RCC 7860 (cell line): Measurements from ENCODE around the gene PDZK1IP1.
A peak's percentile ranks its signal among the peaks of the same experiment; 100 is the strongest.

Experiments used
- DNase-seq: peaks from one replicate; pipeline ENCODE4 v3.0.0-alpha.2; 2015; ENCODE audit warnings: low spot score
- FAIRE-seq: peaks from 2 replicates; lab custom pipeline; 2012; peaks lifted over from hg19 to GRCh38; lab: Jason Lieb, UNC

PDZK1IP1 gene, protein sequence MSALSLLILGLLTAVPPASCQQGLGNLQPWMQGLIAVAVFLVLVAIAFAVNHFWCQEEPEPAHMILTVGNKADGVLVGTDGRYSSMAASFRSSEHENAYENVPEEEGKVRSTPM

GRCh38 chr1:47189844-47190508, at the start of gene PDZK1IP1:
Gene PDZK1IP1 (minus strand): TSS chr1:47190036. CDS start chr1:47189932, 104 bp downstream.
- DNase-seq (peak; percentile 98), FAIRE-seq (peak; percentile 95)

GRCh38 chr1:47238935-47239592, 49.2 kb upstream of the PDZK1IP1 start:
- no peak for FAIRE-seq
- no peak for DNase-seq

DNA sequence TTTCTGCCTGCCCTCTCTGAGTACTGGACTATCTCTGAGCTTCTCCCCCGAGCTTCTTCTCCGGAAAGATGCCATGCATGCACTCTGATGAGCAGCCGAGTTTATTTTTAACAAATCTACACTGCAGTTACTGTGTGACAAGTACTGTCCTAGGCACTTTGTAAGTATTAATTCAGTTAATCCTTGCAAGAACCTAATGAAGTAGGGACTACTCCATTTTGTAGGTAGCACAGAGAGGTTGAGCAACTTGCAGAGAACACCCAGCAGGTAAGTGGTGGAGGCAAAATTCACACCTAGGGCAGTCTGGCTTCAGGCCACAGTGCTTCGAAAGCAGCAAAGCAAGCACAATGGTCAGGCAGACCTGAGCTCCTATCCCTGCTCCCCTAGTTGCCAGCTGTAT, 46.0 kb upstream of the PDZK1IP1 start:
- no peak for DNase-seq
- FAIRE-seq, result no peak

GRCh38 chr1:47235241-47235681, 45.4 kb upstream of the PDZK1IP1 start:
- FAIRE-seq (no peak), DNase-seq (no peak)

- no peak for DNase-seq
- FAIRE-seq, result no peak
Observed at GRCh38 chr1:47233186-47233585, 43.4 kb upstream of the PDZK1IP1 start.

- FAIRE-seq, result no peak
Observed at GRCh38 chr1:47232187-47232874, 42.5 kb upstream of the PDZK1IP1 start, which contains the start of gene TAL1. Gene TAL1 (minus strand): TSS chr1:47232225. CDS start chr1:47225888, 6,337 bp downstream.

GRCh38 chr1:47231301-47232186, 41.7 kb upstream of the PDZK1IP1 start:
- FAIRE-seq, result no peak
- no peak for DNase-seq

More at GRCh38 chr1:47232187-47232874, 42.5 kb upstream of the PDZK1IP1 start, which contains the start of gene TAL1:
- no peak for DNase-seq

DNA sequence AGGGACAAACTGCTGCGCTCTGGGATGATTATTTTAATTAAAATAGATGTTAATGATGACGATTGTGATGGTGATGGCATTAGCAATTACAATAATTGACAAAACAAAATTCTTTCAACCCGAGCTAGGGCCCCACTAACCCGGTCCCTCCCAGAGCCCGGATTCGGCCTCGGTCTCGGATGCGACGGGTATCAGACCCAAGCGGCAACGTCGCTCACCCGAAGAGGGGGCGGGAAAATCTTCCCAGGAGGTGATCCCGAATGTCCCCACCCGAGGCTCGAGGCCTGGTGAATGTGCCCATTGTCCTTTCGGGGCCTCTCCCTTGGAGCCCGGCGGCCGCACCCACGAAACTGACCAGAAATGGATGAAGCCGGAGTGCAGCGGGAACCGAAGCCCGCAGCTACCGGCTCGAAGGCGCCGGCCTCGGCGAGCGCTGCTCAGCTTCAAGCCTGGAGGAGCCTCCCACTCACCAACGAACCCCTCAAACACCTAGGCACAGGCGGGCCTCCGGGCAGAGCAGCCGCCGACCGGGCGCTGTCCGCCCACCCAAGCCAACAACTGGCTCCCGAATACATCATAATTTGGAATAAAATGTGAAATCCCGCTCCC, 41.0 kb upstream of the PDZK1IP1 start:
- FAIRE-seq, result no peak
- no peak for DNase-seq

DNA sequence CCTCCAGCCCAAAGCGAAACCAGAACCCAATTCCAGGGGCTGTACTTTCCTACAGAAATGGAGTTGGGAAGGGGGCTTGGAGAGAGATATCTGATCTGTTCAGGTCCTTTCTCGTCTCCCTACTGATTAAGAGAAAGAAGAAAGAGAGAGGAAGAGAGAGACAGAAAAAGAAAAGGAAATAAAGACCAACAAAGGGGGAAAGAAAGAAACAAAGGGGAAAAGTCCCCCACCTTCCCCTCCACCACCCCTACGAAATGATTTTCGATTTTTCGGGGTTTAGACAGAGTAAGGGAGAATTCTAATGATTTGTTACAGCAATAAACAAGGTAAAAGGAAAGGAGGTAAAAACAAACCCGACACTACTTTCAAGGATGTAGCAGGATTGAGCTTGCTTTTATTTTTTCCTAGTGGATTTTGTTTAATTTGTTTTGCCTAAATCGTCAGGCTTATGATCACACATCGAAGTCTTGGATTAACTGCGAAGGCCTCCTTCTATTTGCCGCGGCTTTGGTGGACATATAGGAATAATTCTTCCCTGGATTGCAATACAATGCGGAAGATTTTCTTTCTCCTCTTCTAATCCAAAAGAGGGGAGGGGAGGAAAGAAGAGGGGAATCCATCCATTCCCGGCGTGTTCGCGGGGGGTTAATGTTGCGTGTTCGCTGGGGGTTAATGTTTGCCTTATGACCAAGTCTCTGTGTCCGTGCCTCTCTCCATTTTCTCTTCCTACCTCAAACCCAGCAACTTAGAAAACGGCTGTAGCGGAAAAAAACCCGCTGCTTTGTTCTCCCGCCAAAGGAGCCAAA, 40.3 kb upstream of the PDZK1IP1 start:
- FAIRE-seq, result no peak
- DNase-seq, result no peak

DNA sequence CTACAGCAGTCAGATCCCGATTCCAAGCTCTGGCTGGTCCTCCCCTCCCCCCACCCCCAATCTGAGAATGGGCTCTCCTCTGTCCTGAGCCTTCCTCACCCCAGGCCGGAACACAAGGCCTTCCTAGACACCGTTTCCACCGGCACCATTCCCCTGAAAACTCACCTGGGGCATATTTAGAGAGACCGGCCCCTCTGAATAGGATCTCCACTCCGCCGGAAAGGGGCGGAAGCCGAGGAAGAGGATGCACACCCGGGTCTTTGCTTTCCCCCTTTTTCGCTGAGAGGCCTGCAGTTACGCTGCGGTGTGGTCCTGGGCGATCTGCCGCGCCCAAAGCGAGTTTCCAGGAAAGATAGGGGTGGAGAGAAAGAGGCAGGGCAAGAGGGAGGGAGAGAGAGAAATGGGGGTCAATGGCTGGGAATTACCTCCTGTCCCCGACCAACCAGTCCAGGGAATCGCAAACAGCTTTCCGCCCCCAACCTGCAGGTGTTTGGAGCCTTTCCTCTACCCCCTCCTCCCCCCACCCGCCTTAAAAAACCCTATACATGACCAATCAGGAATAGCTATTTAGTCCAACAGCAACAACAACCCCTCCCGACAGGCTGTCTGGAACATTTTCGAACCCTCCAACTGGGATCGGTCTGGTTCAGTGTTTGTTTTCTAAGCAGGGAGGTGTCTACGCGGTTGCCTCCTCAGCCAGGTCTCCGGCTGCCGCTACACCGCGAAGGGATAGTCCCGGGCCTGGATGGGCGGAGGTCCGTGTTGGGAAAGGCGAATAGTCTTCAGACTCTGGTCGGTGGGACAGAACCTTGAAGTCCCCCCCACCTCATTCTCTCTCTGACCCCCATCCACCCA, 39.4 kb upstream of the PDZK1IP1 start:
- FAIRE-seq (no peak), DNase-seq (no peak)

DNA sequence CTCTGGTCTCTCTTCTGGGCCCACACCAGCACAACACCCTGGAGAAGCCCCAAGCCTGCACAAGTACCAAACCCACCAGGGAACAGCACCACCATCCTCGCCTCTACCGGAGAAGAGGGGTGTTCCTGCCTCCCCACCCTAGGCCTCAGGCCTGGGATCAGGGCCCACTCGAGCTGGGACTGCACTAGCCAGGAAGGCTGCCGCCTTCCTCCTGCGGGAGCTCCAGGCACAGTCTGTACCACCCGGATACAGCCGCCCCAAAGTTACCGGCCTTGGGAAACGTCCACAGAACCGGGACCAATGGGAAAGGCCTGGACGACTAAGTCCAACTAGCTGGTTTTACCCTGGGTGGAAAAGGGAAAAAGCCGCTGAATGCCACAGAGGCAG, 38.8 kb upstream of the PDZK1IP1 start:
- DNase-seq (no peak), FAIRE-seq (no peak)

DNA sequence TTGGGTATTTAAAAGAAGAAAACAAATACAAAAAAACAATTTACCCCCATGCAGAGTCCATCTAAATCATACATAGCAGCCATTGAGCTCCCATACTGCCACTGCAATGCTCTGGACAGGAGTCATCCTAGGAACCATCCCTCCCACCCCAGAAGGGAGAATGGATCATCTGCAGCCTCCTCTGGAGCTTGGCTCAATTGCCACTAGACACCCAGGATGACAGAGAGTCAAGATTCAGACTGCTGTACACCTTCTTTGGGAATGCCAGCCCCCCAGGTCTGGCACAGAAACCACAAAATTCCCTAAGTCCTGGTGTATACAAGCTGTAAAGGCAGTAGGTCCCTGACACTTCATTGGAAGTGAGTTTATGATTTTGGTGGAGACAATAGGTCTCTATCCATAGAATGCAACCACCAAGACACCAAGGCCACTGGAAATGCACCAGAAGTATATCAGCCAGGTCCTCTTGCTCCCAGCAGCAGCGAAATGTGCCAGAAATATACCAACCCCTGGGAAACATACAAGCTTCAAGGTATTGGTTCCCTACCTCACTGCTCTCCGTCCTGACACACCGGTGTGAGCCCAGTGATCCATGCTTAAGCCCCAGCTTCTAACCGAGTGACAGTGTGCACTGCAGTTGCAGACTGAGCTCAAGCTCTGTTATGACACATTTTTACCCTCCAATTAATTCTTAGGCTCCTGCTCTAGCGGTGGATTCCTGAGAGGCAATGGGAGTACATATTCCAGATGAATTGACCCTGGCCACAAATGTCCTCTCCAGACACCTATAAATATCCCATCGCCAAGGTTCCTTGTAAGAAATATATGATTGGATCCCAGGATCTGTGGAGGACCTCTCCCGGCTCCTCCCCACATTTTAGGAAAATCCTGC, 37.8 kb upstream of the PDZK1IP1 start:
- DNase-seq (no peak), FAIRE-seq (no peak)

- DNase-seq (no peak), FAIRE-seq (no peak)
Observed at GRCh38 chr1:47226839-47227215, 37.0 kb upstream of the PDZK1IP1 start.

- DNase-seq (no peak), FAIRE-seq (no peak)
Observed at GRCh38 chr1:47226121-47226838, 36.4 kb upstream of the PDZK1IP1 start.

DNA sequence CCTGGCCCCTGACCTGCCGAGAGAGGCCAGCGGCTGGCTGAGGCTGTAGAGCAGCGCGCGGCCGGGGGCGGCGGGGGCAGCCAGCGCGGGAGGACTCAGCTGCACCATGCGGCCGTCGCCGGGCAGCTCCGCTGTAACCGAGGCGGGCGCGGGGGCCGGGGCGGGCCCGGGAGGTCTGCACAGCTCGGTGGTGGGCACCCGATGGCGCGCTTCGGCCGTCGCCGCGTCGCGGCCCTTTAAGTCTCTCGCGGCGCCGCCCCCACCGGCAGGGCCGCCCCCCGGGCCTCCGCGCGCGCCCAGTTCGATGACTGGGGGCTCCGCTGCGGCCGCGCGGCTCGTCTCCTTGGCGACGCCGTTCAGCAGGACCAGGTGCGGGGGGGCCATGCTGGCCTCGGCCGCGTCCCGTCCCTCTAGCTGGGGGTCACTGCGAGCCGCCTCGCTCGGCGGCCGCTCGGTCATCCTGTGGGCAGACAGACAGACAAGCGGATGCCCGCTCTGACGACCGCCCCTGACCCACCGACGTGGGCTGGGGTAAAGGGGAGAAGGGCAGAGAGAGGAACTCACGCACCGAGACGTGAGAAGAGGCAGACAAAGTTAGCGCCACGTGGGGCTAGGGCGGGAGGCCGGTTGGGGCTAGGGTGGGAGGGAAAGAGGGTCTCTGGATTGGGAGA, 35.7 kb upstream of the PDZK1IP1 start:
- no peak for FAIRE-seq
- no peak for DNase-seq

- FAIRE-seq (no peak), DNase-seq (no peak)
Observed at GRCh38 chr1:47224676-47225399, 35.0 kb upstream of the PDZK1IP1 start.
